Measurements from ENCODE around the gene TAS1R2. TPM values are rescaled to one million over a fixed set of nuclear protein-coding genes. Genes with fewer than 3 reads are reported as not detected.

The TAS1R2 gene
- total RNA-seq, 5 donors from 2014 or later (not counting 1 experiment from before 2014, with no cell fraction given), result not detected

- DNase-seq (no peak), ATAC-seq (replicated peaks in 1 of 4) (no peak)
- no peaks in the 10 kb centered on the region for H3K4me1 ChIP-seq (ENCODE audit: control insufficient read depth in 1 of 2, extremely low read depth in 1 of 2, insufficient read depth in 2 of 2, low read length in 2 of 2)
- POLR2A ChIA-PET, result no interaction called here
- CTCF ChIA-PET, result no interaction called here
- no peak overlapping the region for H3K27ac ChIP-seq (ENCODE audit: low read length)
- Mint-ChIP-seq H3K4me3 (no peak overlapping the region), H3K36me3 (no peaks in the 10 kb centered on the region), H3K27ac (no peak overlapping the region), H3K4me1 (no peaks in the 10 kb centered on the region), H3K27me3 (peaks cover 28 to 51% of the 10 kb centered on the region in 2 donors), H3K9me3 (no peaks in the 10 kb centered on the region)
- peaks cover 6 to 52% of the 10 kb centered on the region in 2 experiments for H3K27me3 ChIP-seq (replicated peaks in 1 of 2; ENCODE audit: control insufficient read depth in 2 of 2, extremely low read depth in 1 of 2, insufficient read depth in 2 of 2, low read length in 1 of 2)
- no peaks in the 10 kb centered on the region for H3K36me3 ChIP-seq (ENCODE audit: control insufficient read depth in 2 of 2, extremely low read depth in 1 of 2, insufficient read depth in 1 of 2, low read length in 1 of 2)
- H3K4me3 ChIP-seq (ENCODE audit: control insufficient read depth in 1 of 2, extremely low read depth in 1 of 2, low read length in 1 of 2), result no peak overlapping the region
- 50% methylated on average over 1 of the region's 8 CpGs for WGBS (ENCODE audit: insufficient coverage)
- H3K9me3 ChIP-seq, result no peaks in the 10 kb centered on the region
These were observed 50.9 kb downstream of the TAS1R2 start for GRCh38 chr1:18808550-18808949.

GRCh38 chr1:18807334-18808063, 52.0 kb downstream of the TAS1R2 start:
- Mint-ChIP-seq H3K27ac (no peak overlapping the region), H3K4me1 (no peaks in the 10 kb centered on the region), H3K36me3 (no peaks in the 10 kb centered on the region), H3K9me3 (no peaks in the 10 kb centered on the region), H3K4me3 (no peak overlapping the region), H3K27me3 (peaks cover 27 to 46% of the 10 kb centered on the region in 2 donors)
- H3K9me3 ChIP-seq, result no peaks in the 10 kb centered on the region
- peaks cover 6 to 53% of the 10 kb centered on the region in 2 experiments for H3K27me3 ChIP-seq (replicated peaks in 1 of 2; ENCODE audit: control insufficient read depth in 2 of 2, extremely low read depth in 1 of 2, insufficient read depth in 2 of 2, low read length in 1 of 2)
- H3K4me1 ChIP-seq (ENCODE audit: control insufficient read depth in 1 of 2, extremely low read depth in 1 of 2, insufficient read depth in 2 of 2, low read length in 2 of 2), result no peaks in the 10 kb centered on the region
- ChIA-PET CTCF (no interaction called here), POLR2A (no interaction called here)
- WGBS (ENCODE audit: insufficient coverage), result 51% methylated on average over 6 of the region's 10 CpGs
- DNase-seq (no peak), ATAC-seq (replicated peaks in 1 of 4) (no peak)
- no peak overlapping the region for H3K27ac ChIP-seq (ENCODE audit: low read length)
- no peaks in the 10 kb centered on the region for H3K36me3 ChIP-seq (ENCODE audit: control insufficient read depth in 2 of 2, extremely low read depth in 1 of 2, insufficient read depth in 1 of 2, low read length in 1 of 2)
- no peak overlapping the region for H3K4me3 ChIP-seq (ENCODE audit: control insufficient read depth in 1 of 2, extremely low read depth in 1 of 2, low read length in 1 of 2)

GRCh38 chr1:18805925-18806849, 53.3 kb downstream of the TAS1R2 start:
- Histone ChIP-seq H3K27ac (ENCODE audit: low read length) (no peak overlapping the region), H3K4me3 (ENCODE audit: control insufficient read depth in 1 of 2, extremely low read depth in 1 of 2, low read length in 1 of 2) (no peak overlapping the region), H3K9me3 (no peaks in the 10 kb centered on the region), H3K27me3 (replicated peaks in 1 of 2; ENCODE audit: control insufficient read depth in 2 of 2, extremely low read depth in 1 of 2, insufficient read depth in 2 of 2, low read length in 1 of 2) (peaks cover 6 to 53% of the 10 kb centered on the region in 2 experiments), H3K36me3 (ENCODE audit: control insufficient read depth in 2 of 2, extremely low read depth in 1 of 2, insufficient read depth in 1 of 2, low read length in 1 of 2) (no peaks in the 10 kb centered on the region), H3K4me1 (ENCODE audit: control insufficient read depth in 1 of 2, extremely low read depth in 1 of 2, insufficient read depth in 2 of 2, low read length in 2 of 2) (no peaks in the 10 kb centered on the region)
- DNase-seq (no peak), ATAC-seq (replicated peaks in 1 of 4) (no peak)
- peaks cover 17 to 36% of the 10 kb centered on the region in 2 donors for H3K27me3 Mint-ChIP-seq
- no peak overlapping the region for H3K27ac Mint-ChIP-seq
- H3K4me3 Mint-ChIP-seq, result no peak overlapping the region
- ChIA-PET POLR2A (no interaction called here), CTCF (no interaction called here)
- H3K36me3 Mint-ChIP-seq, result no peaks in the 10 kb centered on the region
- no peaks in the 10 kb centered on the region for H3K9me3 Mint-ChIP-seq
- 54% methylated on average over 4 of the region's 7 CpGs for WGBS (ENCODE audit: insufficient coverage)
- H3K4me1 Mint-ChIP-seq, result no peaks in the 10 kb centered on the region

GRCh38 chr1:18805150-18805879, 54.1 kb downstream of the TAS1R2 start:
- H3K27me3 Mint-ChIP-seq, result peaks cover 17 to 34% of the 10 kb centered on the region in 2 donors
- no peak for DNase-seq
- CTCF ChIA-PET, result no interaction called here
- ATAC-seq (replicated peaks in 1 of 4), result no peak
- H3K4me1 Mint-ChIP-seq, result no peaks in the 10 kb centered on the region
- POLR2A ChIA-PET, result no interaction called here
- Histone ChIP-seq H3K36me3 (ENCODE audit: control insufficient read depth in 2 of 2, extremely low read depth in 1 of 2, insufficient read depth in 1 of 2, low read length in 1 of 2) (no peaks in the 10 kb centered on the region), H3K9me3 (no peaks in the 10 kb centered on the region), H3K27me3 (replicated peaks in 1 of 2; ENCODE audit: control insufficient read depth in 2 of 2, extremely low read depth in 1 of 2, insufficient read depth in 2 of 2, low read length in 1 of 2) (peaks cover 4 to 52% of the 10 kb centered on the region in 2 experiments), H3K4me3 (ENCODE audit: control insufficient read depth in 1 of 2, extremely low read depth in 1 of 2, low read length in 1 of 2) (no peak overlapping the region), H3K4me1 (ENCODE audit: control insufficient read depth in 1 of 2, extremely low read depth in 1 of 2, insufficient read depth in 2 of 2, low read length in 2 of 2) (no peaks in the 10 kb centered on the region), H3K27ac (ENCODE audit: low read length) (no peak overlapping the region)
- H3K36me3 Mint-ChIP-seq, result no peaks in the 10 kb centered on the region
- H3K4me3 Mint-ChIP-seq, result no peak overlapping the region
- H3K27ac Mint-ChIP-seq, result no peak overlapping the region
- 37% methylated on average over 6 of the region's 15 CpGs for WGBS (ENCODE audit: insufficient coverage)
- no peaks in the 10 kb centered on the region for H3K9me3 Mint-ChIP-seq

GRCh38 chr1:18803851-18804250, 55.6 kb downstream of the TAS1R2 start:
- H3K9me3 Mint-ChIP-seq, result no peaks in the 10 kb centered on the region
- H3K36me3 Mint-ChIP-seq, result no peaks in the 10 kb centered on the region
- H3K27me3 ChIP-seq (replicated peaks in 1 of 2; ENCODE audit: control insufficient read depth in 2 of 2, extremely low read depth in 1 of 2, insufficient read depth in 2 of 2, low read length in 1 of 2), result peaks cover 4 to 49% of the 10 kb centered on the region in 2 experiments
- POLR2A ChIA-PET, result no interaction called here
- H3K27ac Mint-ChIP-seq, result no peak overlapping the region
- no peak overlapping the region for H3K4me3 ChIP-seq (ENCODE audit: control insufficient read depth in 1 of 2, extremely low read depth in 1 of 2, low read length in 1 of 2)
- H3K27ac ChIP-seq (ENCODE audit: low read length), result no peak overlapping the region
- WGBS (ENCODE audit: insufficient coverage), result 68% methylated on average over 9 of the region's 10 CpGs
- no peaks in the 10 kb centered on the region for H3K4me1 ChIP-seq (ENCODE audit: control insufficient read depth in 1 of 2, extremely low read depth in 1 of 2, insufficient read depth in 2 of 2, low read length in 2 of 2)
- no peaks in the 10 kb centered on the region for H3K4me1 Mint-ChIP-seq
- DNase-seq (no peak), ATAC-seq (replicated peaks in 1 of 4) (no peak)
- H3K4me3 Mint-ChIP-seq, result no peak overlapping the region
- no peaks in the 10 kb centered on the region for H3K9me3 ChIP-seq
- CTCF ChIA-PET, result no interaction called here
- peaks cover 17 to 25% of the 10 kb centered on the region in 2 donors for H3K27me3 Mint-ChIP-seq
- no peaks in the 10 kb centered on the region for H3K36me3 ChIP-seq (ENCODE audit: control insufficient read depth in 2 of 2, extremely low read depth in 1 of 2, insufficient read depth in 1 of 2, low read length in 1 of 2)

GRCh38 chr1:18803151-18803791, 56.2 kb downstream of the TAS1R2 start:
- WGBS (ENCODE audit: insufficient coverage), result 78% methylated on average over 9 of the region's 13 CpGs
- Histone ChIP-seq H3K36me3 (ENCODE audit: control insufficient read depth in 2 of 2, extremely low read depth in 1 of 2, insufficient read depth in 1 of 2, low read length in 1 of 2) (no peaks in the 10 kb centered on the region), H3K27ac (ENCODE audit: low read length) (no peak overlapping the region), H3K9me3 (no peaks in the 10 kb centered on the region), H3K4me1 (ENCODE audit: control insufficient read depth in 1 of 2, extremely low read depth in 1 of 2, insufficient read depth in 2 of 2, low read length in 2 of 2) (no peaks in the 10 kb centered on the region), H3K27me3 (replicated peaks in 1 of 2; ENCODE audit: control insufficient read depth in 2 of 2, extremely low read depth in 1 of 2, insufficient read depth in 2 of 2, low read length in 1 of 2) (peaks cover 4 to 47% of the 10 kb centered on the region in 2 experiments), H3K4me3 (ENCODE audit: control insufficient read depth in 1 of 2, extremely low read depth in 1 of 2, low read length in 1 of 2) (no peak overlapping the region)
- Mint-ChIP-seq H3K4me3 (no peak overlapping the region), H3K27me3 (peaks cover 16 to 22% of the 10 kb centered on the region in 2 donors), H3K4me1 (no peaks in the 10 kb centered on the region), H3K9me3 (no peaks in the 10 kb centered on the region), H3K27ac (no peak overlapping the region), H3K36me3 (no peaks in the 10 kb centered on the region)
- no peak for ATAC-seq (replicated peaks in 1 of 4)
- CTCF ChIA-PET, result no interaction called here
- no peak for DNase-seq
- POLR2A ChIA-PET, result no interaction called here
